ENCODE results near the gene SLC24A2. TPM values are rescaled to one million over a fixed set of nuclear protein-coding genes. Genes with fewer than 3 reads are reported as not detected.

SLC24A2 gene
- total RNA-seq, 4 donors from 2014 or later = not detected

DNA sequence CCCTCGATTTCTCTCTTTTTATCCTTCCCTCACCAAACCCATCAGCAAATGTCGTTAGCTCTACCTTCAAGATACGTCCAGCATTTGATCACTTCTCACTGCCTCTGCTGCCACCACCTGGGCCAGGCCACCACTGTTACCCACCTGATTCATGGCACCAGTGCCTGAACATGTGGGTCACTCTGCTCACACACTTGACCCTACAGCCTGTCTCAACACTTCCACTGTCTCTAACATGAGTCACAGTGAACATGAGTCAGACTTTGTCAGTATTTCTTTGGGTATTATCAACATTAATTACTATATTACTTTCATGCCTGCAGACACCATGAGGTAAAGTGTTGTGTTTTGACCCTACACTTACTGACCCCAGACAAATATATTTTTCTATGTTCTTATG is 19.6 kb downstream of the SLC24A2 start:
- no peak for DNase-seq
- no peak for TF ChIP-seq POLR2A (IDR thresholded peaks at IDR 0.05)
- TF ChIP-seq, protein P1, sequence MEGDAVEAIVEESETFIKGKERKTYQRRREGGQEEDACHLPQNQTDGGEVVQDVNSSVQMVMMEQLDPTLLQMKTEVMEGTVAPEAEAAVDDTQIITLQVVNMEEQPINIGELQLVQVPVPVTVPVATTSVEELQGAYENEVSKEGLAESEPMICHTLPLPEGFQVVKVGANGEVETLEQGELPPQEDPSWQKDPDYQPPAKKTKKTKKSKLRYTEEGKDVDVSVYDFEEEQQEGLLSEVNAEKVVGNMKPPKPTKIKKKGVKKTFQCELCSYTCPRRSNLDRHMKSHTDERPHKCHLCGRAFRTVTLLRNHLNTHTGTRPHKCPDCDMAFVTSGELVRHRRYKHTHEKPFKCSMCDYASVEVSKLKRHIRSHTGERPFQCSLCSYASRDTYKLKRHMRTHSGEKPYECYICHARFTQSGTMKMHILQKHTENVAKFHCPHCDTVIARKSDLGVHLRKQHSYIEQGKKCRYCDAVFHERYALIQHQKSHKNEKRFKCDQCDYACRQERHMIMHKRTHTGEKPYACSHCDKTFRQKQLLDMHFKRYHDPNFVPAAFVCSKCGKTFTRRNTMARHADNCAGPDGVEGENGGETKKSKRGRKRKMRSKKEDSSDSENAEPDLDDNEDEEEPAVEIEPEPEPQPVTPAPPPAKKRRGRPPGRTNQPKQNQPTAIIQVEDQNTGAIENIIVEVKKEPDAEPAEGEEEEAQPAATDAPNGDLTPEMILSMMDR (IDR thresholded peaks at IDR 0.05) = no peak
- Histone ChIP-seq H3K4me1 (no peaks in the 10 kb centered on the region), H3K4me3 (replicated peaks in 1 of 3) (no peak overlapping the region), H3K27me3 (no peaks in the 10 kb centered on the region), H3K36me3 (no peaks in the 10 kb centered on the region), H3K27ac (no peak overlapping the region), H3K9me3 (no peaks in the 10 kb centered on the region)
- 67 to 76% methylated on average over 3 of the region's 3 CpGs for WGBS, 2 donors
- intact Hi-C loops (cut with DNase I) = no loop called here

DNA sequence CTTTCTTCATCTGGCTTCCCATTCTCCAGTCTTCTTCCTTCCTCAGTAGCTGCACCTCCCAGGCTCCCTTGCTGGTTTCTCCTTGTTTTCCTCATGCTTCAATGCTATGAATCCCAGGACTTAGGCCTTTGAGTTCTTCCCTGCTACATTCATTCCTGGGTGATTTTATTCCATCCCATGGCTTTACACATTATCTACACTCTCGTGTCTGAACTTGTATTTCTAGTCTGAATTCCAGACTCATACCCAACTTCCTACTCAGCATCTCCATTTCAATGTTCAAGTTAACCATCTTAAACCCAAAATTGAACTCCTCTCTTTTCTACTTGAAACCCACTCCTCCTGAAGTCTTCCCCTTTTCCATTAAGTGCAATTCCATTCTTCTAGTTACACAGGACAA is 20.0 kb downstream of the SLC24A2 start:
- no peak for DNase-seq
- H3K36me3 ChIP-seq = no peaks in the 10 kb centered on the region
- H3K27me3 ChIP-seq = no peaks in the 10 kb centered on the region
- H3K27ac ChIP-seq = no peak overlapping the region
- no peaks in the 10 kb centered on the region for H3K4me1 ChIP-seq
- TF ChIP-seq, protein P1 (IDR thresholded peaks at IDR 0.05) = no peak
- no peak for TF ChIP-seq POLR2A (IDR thresholded peaks at IDR 0.05)
- no peaks in the 10 kb centered on the region for H3K9me3 ChIP-seq
- no peak overlapping the region for H3K4me3 ChIP-seq (replicated peaks in 1 of 3)
- WGBS, 2 donors = 0 to 38% methylated on average over 1 of the region's 1 CpG
- intact Hi-C loops (cut with DNase I) = no loop called here

DNA sequence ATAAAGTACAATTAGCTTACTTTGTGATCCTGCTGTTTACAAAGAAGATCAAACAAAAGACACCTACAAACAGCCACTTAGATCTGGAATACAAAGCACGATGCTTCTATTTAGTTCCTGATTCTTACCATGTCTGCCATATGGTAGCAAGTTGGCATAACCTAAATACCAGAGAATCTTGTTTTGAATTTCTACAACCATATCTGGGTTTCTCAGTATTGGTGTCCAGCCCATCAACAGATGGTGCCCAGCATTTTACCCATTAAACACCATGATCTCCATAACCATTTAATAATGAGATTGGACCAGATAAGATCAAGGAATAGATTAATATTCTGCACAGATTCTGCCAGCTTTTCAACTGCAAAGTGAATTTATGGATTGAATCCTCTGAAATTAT is 29.8 kb downstream of the SLC24A2 start:
- no peak for TF ChIP-seq POLR2A (IDR thresholded peaks at IDR 0.05)
- TF ChIP-seq, protein P1 (IDR thresholded peaks at IDR 0.05) = no peak
- H3K4me3 ChIP-seq (replicated peaks in 1 of 3) = no peak overlapping the region
- no peak for DNase-seq
- intact Hi-C loops (cut with DNase I) = no loop called here
- WGBS, 2 donors = 77 to 83% methylated on average over 1 of the region's 1 CpG
- H3K27me3 ChIP-seq = no peaks in the 10 kb centered on the region
- no peak overlapping the region for H3K27ac ChIP-seq
- no peaks in the 10 kb centered on the region for H3K4me1 ChIP-seq
- no peaks in the 10 kb centered on the region for H3K9me3 ChIP-seq
- no peaks in the 10 kb centered on the region for H3K36me3 ChIP-seq

DNA sequence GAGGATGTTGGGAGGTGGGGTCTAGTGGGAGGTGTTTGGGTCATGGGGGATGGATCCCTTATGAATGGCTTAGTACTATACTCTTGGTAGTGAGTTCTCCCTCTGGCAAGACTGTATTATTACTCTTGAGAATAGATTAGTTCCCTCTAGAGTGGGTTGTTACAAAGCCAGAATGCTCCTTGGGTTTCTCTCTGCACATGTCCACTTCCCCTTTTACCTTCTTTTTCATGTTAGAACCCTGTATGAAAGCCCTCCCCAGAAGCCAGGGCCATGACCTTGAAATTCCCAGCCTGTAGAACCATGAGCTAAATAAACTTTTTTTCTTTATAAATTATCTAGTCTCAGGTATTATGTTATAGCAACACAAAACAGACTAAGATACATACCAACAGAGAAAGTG is 31.1 kb downstream of the SLC24A2 start:
- Histone ChIP-seq H3K4me3 (replicated peaks in 1 of 3) (no peak overlapping the region), H3K27me3 (no peaks in the 10 kb centered on the region), H3K36me3 (no peaks in the 10 kb centered on the region), H3K9me3 (no peaks in the 10 kb centered on the region), H3K27ac (no peak overlapping the region), H3K4me1 (no peaks in the 10 kb centered on the region)
- no peak for DNase-seq
- intact Hi-C loops (cut with DNase I) = no loop called here
- TF ChIP-seq, protein P1 (IDR thresholded peaks at IDR 0.05) = no peak
- no peak for TF ChIP-seq POLR2A (IDR thresholded peaks at IDR 0.05)

DNA sequence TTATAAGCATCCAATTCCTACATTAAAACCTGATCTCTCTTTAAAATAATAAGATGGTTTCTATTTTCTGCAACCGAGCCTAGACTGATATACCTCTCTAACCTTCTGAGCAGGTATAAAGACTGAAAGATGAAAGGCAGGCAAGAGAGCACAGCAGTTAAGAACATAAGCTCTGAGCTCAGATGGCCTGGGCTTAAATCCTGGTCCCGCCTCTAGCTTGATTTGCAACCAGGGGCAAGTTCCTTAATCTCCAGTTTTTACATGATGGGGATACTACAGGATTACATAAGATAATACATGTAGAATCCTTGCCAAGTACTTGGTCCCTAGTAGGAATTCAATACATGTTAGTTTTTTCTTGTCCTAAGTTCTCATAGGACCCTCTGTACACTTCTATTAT is 33.9 kb downstream of the SLC24A2 start:
- WGBS, 2 donors = 85 to 89% methylated on average over 2 of the region's 2 CpGs
- no peak for TF ChIP-seq POLR2A (IDR thresholded peaks at IDR 0.05)
- TF ChIP-seq, protein P1 (IDR thresholded peaks at IDR 0.05) = no peak
- H3K27me3 ChIP-seq = no peaks in the 10 kb centered on the region
- intact Hi-C loops (cut with DNase I) = no loop called here
- H3K36me3 ChIP-seq = no peaks in the 10 kb centered on the region
- H3K4me3 ChIP-seq (replicated peaks in 1 of 3) = no peak overlapping the region
- H3K9me3 ChIP-seq = no peaks in the 10 kb centered on the region
- no peak for DNase-seq
- no peak overlapping the region for H3K27ac ChIP-seq
- H3K4me1 ChIP-seq = no peaks in the 10 kb centered on the region
